NT2/D1 (cell line): ENCODE measurements around the gene IFNA17.
A peak's percentile ranks its signal among the peaks of the same experiment; 100 is the strongest.
"Not testable (repeated sequence)": the region's sequence is repeated elsewhere in the genome, so short reads cannot be mapped to it uniquely, and the experiment has no call there.

Source experiments
- DNase-seq: peaks from one replicate; pipeline ENCODE4 v3.0.0-alpha.2; 2011; ENCODE audit warnings: low read depth, low spot score
- H3K27me3 ChIP-seq: 2 replicates; pipeline ENCODE4 v1.6.0; 2011; ENCODE audit warnings: mild to moderate bottlenecking; ENCODE audit not compliant: insufficient read length, insufficient read depth
- H3K36me3 ChIP-seq: 2 replicates; pipeline ENCODE4 v1.6.1; 2011; ENCODE audit warnings: mild to moderate bottlenecking, low read length, mixed read lengths; ENCODE audit not compliant: insufficient read depth, insufficient read length
- H3K4me1 ChIP-seq: 2 replicates; pipeline ENCODE4 v1.5.1; 2011; ENCODE audit not compliant: insufficient read depth, insufficient read length
- H3K4me3 ChIP-seq: 2 replicates; pipeline ENCODE4 v1.5.1; 2011; ENCODE audit warnings: low read depth; ENCODE audit not compliant: insufficient read length
- H3K9ac ChIP-seq: 2 replicates; pipeline ENCODE4 v1.6.0; 2011; ENCODE audit warnings: low read depth; ENCODE audit not compliant: insufficient read length
- H3K9me3 ChIP-seq: 2 replicates; pipeline ENCODE4 v1.5.1; 2011; ENCODE audit warnings: mild to moderate bottlenecking, low read length; ENCODE audit not compliant: insufficient read depth
- SUZ12 ChIP-seq: IDR thresholded peaks from 2 replicates; pipeline ENCODE4 v1.6.1; 2011; ENCODE audit not compliant: insufficient read length, insufficient read depth; ENCODE audit errors: extremely low read depth
- YY1 ChIP-seq: IDR thresholded peaks from 2 replicates; pipeline ENCODE4 v1.6.1; 2011; ENCODE audit not compliant: insufficient read length, insufficient read depth
- ZNF274 ChIP-seq: IDR thresholded peaks from 2 replicates; pipeline ENCODE4 v1.6.1; 2011; ENCODE audit warnings: mild to moderate bottlenecking, low read depth, low read length

The IFNA17 gene

GRCh38 chr9:21205204-21205603, 22.8 kb downstream of the IFNA17 start:
- no peak for TF ChIP-seq YY1
- no peak for TF ChIP-seq SUZ12
- no peak for TF ChIP-seq ZNF274
- Histone ChIP-seq H3K9ac (no peak overlapping the region), H3K27me3 (no peaks in the 10 kb centered on the region), H3K36me3 (no peaks in the 10 kb centered on the region), H3K4me1 (no peaks in the 10 kb centered on the region), H3K9me3 (no peaks in the 10 kb centered on the region), H3K4me3 (no peak overlapping the region)
- DNase-seq, result no peak

- H3K4me1 ChIP-seq, H3K4me3 ChIP-seq, H3K9me3 ChIP-seq, H3K36me3 ChIP-seq, H3K9ac ChIP-seq, DNase-seq, H3K27me3 ChIP-seq: not testable (repeated sequence)
These were observed 25.9 kb downstream of the IFNA17 start, which contains the start of gene IFNA7 for GRCh38 chr9:21202105-21202504. TSS of gene IFNA7 (minus strand) at chr9:21202205. CDS start at chr9:21202165, 40 bp downstream.

- not testable (repeated sequence) for H3K4me3 ChIP-seq, H3K4me1 ChIP-seq, H3K36me3 ChIP-seq, H3K9ac ChIP-seq, H3K9me3 ChIP-seq, DNase-seq, H3K27me3 ChIP-seq
These were observed 32.9 kb downstream of the IFNA17 start for GRCh38 chr9:21194867-21195776.

- H3K27me3 ChIP-seq, H3K4me3 ChIP-seq, H3K9me3 ChIP-seq, DNase-seq, H3K4me1 ChIP-seq, H3K9ac ChIP-seq, H3K36me3 ChIP-seq: not testable (repeated sequence)
These were observed 40.5 kb downstream of the IFNA17 start, which contains the start of gene IFNA4 for GRCh38 chr9:21187487-21187886. TSS of gene IFNA4 (minus strand) at chr9:21187587. CDS start at chr9:21187531, 56 bp downstream.

GRCh38 chr9:21182810-21183736, 44.9 kb downstream of the IFNA17 start:
- H3K4me1 ChIP-seq, H3K9me3 ChIP-seq, H3K36me3 ChIP-seq, H3K27me3 ChIP-seq, H3K9ac ChIP-seq, H3K4me3 ChIP-seq: not testable (repeated sequence)
- DNase-seq, result peak; percentile 8
